ENCODE measurements around the gene CAST.

The CAST gene

GRCh38 chr5:96753017-96753397, 90.8 kb downstream of the CAST start:
- H3K27ac ChIP-seq = peak overlapping the region; percentile 63
- TF ChIP-seq CTCF (conservative IDR thresholded peaks at IDR 0.05) = no peak

GRCh38 chr5:96753848-96754247, 91.7 kb downstream of the CAST start:
- H3K27ac ChIP-seq = peak overlapping the region; percentile 63
- no peak for TF ChIP-seq CTCF (conservative IDR thresholded peaks at IDR 0.05)

GRCh38 chr5:96755851-96756250, 93.7 kb downstream of the CAST start:
- TF ChIP-seq CTCF (conservative IDR thresholded peaks at IDR 0.05) = no peak
- H3K27ac ChIP-seq = no peak overlapping the region

- no peak for TF ChIP-seq CTCF (conservative IDR thresholded peaks at IDR 0.05)
- no peak overlapping the region for H3K27ac ChIP-seq
Measured at GRCh38 chr5:96756985-96757384, 94.8 kb downstream of the CAST start.

- no peak overlapping the region for H3K27ac ChIP-seq
- TF ChIP-seq CTCF (conservative IDR thresholded peaks at IDR 0.05) = no peak
Measured at GRCh38 chr5:96758621-96759020, 96.4 kb downstream of the CAST start.

GRCh38 chr5:96761618-96762017, 99.4 kb downstream of the CAST start:
- no peak for TF ChIP-seq CTCF (conservative IDR thresholded peaks at IDR 0.05)
- H3K27ac ChIP-seq = no peak overlapping the region

- no peak for TF ChIP-seq CTCF (conservative IDR thresholded peaks at IDR 0.05)
- H3K27ac ChIP-seq = no peak overlapping the region
Measured at GRCh38 chr5:96763026-96763425, 100.8 kb downstream of the CAST start.

GRCh38 chr5:96765043-96765442, 102.9 kb downstream of the CAST start:
- no peak overlapping the region for H3K27ac ChIP-seq
- TF ChIP-seq CTCF (conservative IDR thresholded peaks at IDR 0.05) = no peak

Data from VCaP (cell line).